HepG2 (cell line): ENCODE data around the gene TFRC. TPM values are rescaled to one million over a fixed set of nuclear protein-coding genes. Genes with fewer than 3 reads are reported as not detected.

Experiments
- ATAC-seq: fragments of 200-7000 bp; cut with Tn5 transposase; 3 replicates; pipeline ENCODE4 v1.9.1; 2020; ENCODE audit warnings: mild to moderate bottlenecking, moderate library complexity
- BruUV-seq: library from RNA; stranded (reverse); fragments of 400-500 nt; replicated peaks from 2 replicates; lab custom pipeline; 2021; lab: Mats Ljungman, UMichigan
- CTCF ChIA-PET: fragments of 300-600 bp; formaldehyde crosslinking; extraction: SDS; loops from one replicate; lab custom pipeline; 2021; ENCODE audit warnings: low total read pairs, inconsistent platforms, low intra/inter-chr PET ratio; lab: Yijun Ruan, JAX
- POLR2A ChIA-PET: fragments of 350-600 bp; sonication (Branson Sonifier 250); formaldehyde crosslinking; loops from one replicate; lab custom pipeline; 2020; ENCODE audit warnings: antibody characterized with exemption, inconsistent platforms; lab: Yijun Ruan, JAX
- DNase-seq: peaks from one replicate; pipeline ENCODE4 v3.0.0-alpha.2; 2015; ENCODE audit warnings: low spot score
- FAIRE-seq: peaks from 3 replicates; lab custom pipeline; 2011; peaks lifted over from hg19 to GRCh38; lab: Jason Lieb, UNC
- H2AFZ ChIP-seq: one replicate; pipeline ENCODE4 v1.6.1; 2011; ENCODE audit warnings: low read length, inconsistent platforms
- H3K27ac ChIP-seq: fragments of 300-600 bp; 3 replicates; pipeline ENCODE4 v1.8.0; 2011; ENCODE audit warnings: mixed run types, mild to moderate bottlenecking, mixed read lengths, low read length, inconsistent platforms; ENCODE audit not compliant: insufficient read depth; ENCODE audit errors: extremely low read length
- H3K27me3 ChIP-seq, 2 experiments: fragments of 200-600 bp in 1 of 2; 2 replicates in 1 of 2; 3 replicates in 1 of 2; pipeline versions ENCODE4 v1.6.0 to v1.8.0; 2011; ENCODE audit warnings: low read length in 2 of 2, mild to moderate bottlenecking in 2 of 2, moderate library complexity in 2 of 2, inconsistent platforms in 1 of 2; ENCODE audit not compliant: insufficient read depth in 2 of 2, control insufficient read depth in 1 of 2
- H3K36me3 ChIP-seq, 2 experiments: fragments of 200-600 bp in 1 of 2; replicated peaks in 1 of 2; 2 replicates in 1 of 2; 3 replicates in 1 of 2; pipeline versions ENCODE4 v1.5.1 to v1.8.0; 2011; ENCODE audit warnings: low read length in 2 of 2, inconsistent platforms in 1 of 2; ENCODE audit not compliant: insufficient read depth in 2 of 2, control insufficient read depth in 1 of 2
- H3K4me1 ChIP-seq: 2 replicates; pipeline ENCODE4 v1.5.1; 2012; ENCODE audit warnings: low read length, inconsistent platforms; ENCODE audit not compliant: insufficient read depth
- H3K4me2 ChIP-seq: 2 replicates; pipeline ENCODE4 v1.6.0; 2011; ENCODE audit warnings: low read depth, low read length, inconsistent platforms
- H3K4me3 ChIP-seq, 3 experiments: fragments of 200-600 bp in 1 of 3; sonication (generic), shearing (Covaris generic) in 1 of 3; replicated peaks in 1 of 3; 2 replicates each; pipeline ENCODE4 v1.5.1; 2011 to 2016; ENCODE audit warnings: low read length in 3 of 3, inconsistent platforms in 2 of 3, low read depth in 2 of 3, mild to moderate bottlenecking in 2 of 3, control low read depth in 1 of 3, mixed read lengths in 1 of 3; ENCODE audit not compliant: insufficient read depth in 1 of 3
- H3K79me2 ChIP-seq: one replicate; pipeline ENCODE4 v1.6.1; 2011; ENCODE audit warnings: low read length, inconsistent platforms; ENCODE audit not compliant: insufficient read depth
- H3K9ac ChIP-seq: 2 replicates; pipeline ENCODE4 v1.6.0; 2011; ENCODE audit warnings: mild to moderate bottlenecking, low read depth, low read length, inconsistent platforms; ENCODE audit not compliant: insufficient read depth
- H3K9me3 ChIP-seq: 2 replicates; pipeline ENCODE4 v1.5.1; 2012; ENCODE audit warnings: mild to moderate bottlenecking, low read length
- H4K20me1 ChIP-seq: 2 replicates; pipeline ENCODE4 v1.6.0; 2011; ENCODE audit warnings: inconsistent platforms, mild to moderate bottlenecking, low read length, moderate library complexity; ENCODE audit not compliant: insufficient read depth
- BCL3 ChIP-seq: sonication (generic); formaldehyde crosslinking; IDR thresholded peaks from 2 replicates; pipeline ENCODE4 v1.5.1; 2020; ENCODE audit warnings: mild to moderate bottlenecking, missing genetic modification reagents, moderate library complexity
- E2F1 ChIP-seq: sonication (generic); formaldehyde crosslinking; IDR thresholded peaks from 2 replicates; pipeline ENCODE4 v1.5.0; 2020; ENCODE audit warnings: missing genetic modification reagents
- KAT8 ChIP-seq: IDR thresholded peaks from 2 replicates; pipeline ENCODE4 v1.6.1; 2016; ENCODE audit warnings: missing genetic modification reagents, missing compliant biosample characterization
- MAZ ChIP-seq, 2 experiments: sonication (generic) in 1 of 2; formaldehyde crosslinking in 1 of 2; IDR thresholded peaks; 2 replicates each; pipeline versions ENCODE4 v1.5.0 to v1.6.1; 2012 to 2020; ENCODE audit warnings: low read depth in 2 of 2, mild to moderate bottlenecking in 2 of 2, borderline replicate concordance in 1 of 2, improper control_type of control experiment in 1 of 2, low read length in 1 of 2, missing genetic modification reagents in 1 of 2, moderate library complexity in 1 of 2
- SALL2 ChIP-seq: sonication (generic); formaldehyde crosslinking; IDR thresholded peaks from 2 replicates; pipeline ENCODE4 v1.8.1; 2023; ENCODE audit warnings: mild to moderate bottlenecking, missing genetic modification reagents, inconsistent platforms
- ZBTB10 ChIP-seq: sonication (generic); formaldehyde crosslinking; IDR thresholded peaks from 2 replicates; pipeline ENCODE4 v1.4.0; 2020; ENCODE audit warnings: missing genetic modification reagents, borderline replicate concordance
- ZNF550 ChIP-seq: sonication (generic); formaldehyde crosslinking; IDR thresholded peaks from 2 replicates; pipeline ENCODE4 v1.4.0; 2020; ENCODE audit warnings: mild to moderate bottlenecking, missing genetic modification reagents, borderline replicate concordance
- ZNF782 ChIP-seq: sonication (generic); formaldehyde crosslinking; IDR thresholded peaks from 2 replicates; pipeline ENCODE4 v1.4.0; 2020; ENCODE audit warnings: missing genetic modification reagents, mild to moderate bottlenecking, borderline replicate concordance
- ZNF841 ChIP-seq: sonication (generic); formaldehyde crosslinking; IDR thresholded peaks from 2 replicates; pipeline ENCODE4 v1.8.1; 2023; ENCODE audit warnings: missing genetic modification reagents, borderline replicate concordance
- ZSCAN31 ChIP-seq: sonication (generic); formaldehyde crosslinking; IDR thresholded peaks from 2 replicates; pipeline ENCODE4 v1.5.0; 2020; ENCODE audit warnings: low read depth, mild to moderate bottlenecking, missing genetic modification reagents
- WGBS: methylation state at CpG from one replicate; pipeline ENCODE4 v1.1.6; 2017; ENCODE audit warnings: low lambda C conversion rate; 5-methylcytosine and 5-hydroxymethylcytosine counted together
- in situ Hi-C: cut with HindIII; loops from 2 replicates; pipeline ENCODE4 v1.10.0; 2017; ENCODE audit warnings: low pct_unique_long_range_greater_than_20kb; ENCODE audit not compliant: extremely low pct_ligation_motif_present
- intact Hi-C: fragments of 100-400 bp; cut with micrococcal nuclease; formaldehyde crosslinking; loops from one replicate; pipeline ENCODE4 v1.10.0; 2022; ENCODE audit not compliant: unreplicated experiment
- polyA plus RNA-seq, 8 experiments: library from polyadenylated mRNA; depleted of rRNA in 3 of 8; stranded (reverse) in 7 of 8; unstranded in 1 of 8; fragments of >200 nt; fragmentation: Illumina TruSeq in 4 of 8; extraction: Trizol in 4 of 8; gene quantifications; 2 replicates each; pipeline versions ENCODE4 v1.2.1 to v1.2.3, GENCODE V29; 2011 to 2016; ENCODE audit warnings: low read depth in 4 of 8, missing spikeins in 1 of 8, mixed read lengths in 1 of 8; ENCODE audit not compliant: insufficient read depth in 1 of 8
- total RNA-seq, 5 experiments: library from RNA; depleted of rRNA; stranded (reverse); fragments of >200 nt; fragmentation: Illumina TruSeq; extraction: Trizol; gene quantifications; 2 replicates each; pipeline ENCODE4 v1.2.3, GENCODE V29; 2016; ENCODE audit warnings: low read depth in 1 of 5

Gene TFRC
- total and polyA plus RNA-seq, 2 of the 13 experiments (the other 11 are each of a cell fraction or from before 2014, with no cell fraction given): 188 to 274 TPM

- H3K27ac ChIP-seq: no peak overlapping the region
- intact Hi-C loops: no loop called here
- H3K36me3 ChIP-seq: no peaks in the 10 kb centered on the region
- no peaks in the 10 kb centered on the region for H3K9me3 ChIP-seq
- H3K9ac ChIP-seq: no peak overlapping the region
- DNase-seq: no peak
- 23% methylated on average over 11 of the region's 15 CpGs for WGBS
- TF ChIP-seq ZSCAN31 (CRISPR knock-in tag) (no peak), ZNF841 (CRISPR knock-in tag) (no peak), KAT8 (CRISPR knock-in tag) (no peak), ZNF782 (no peak), MAZ (IDR thresholded peaks at IDR 0.05; ENCODE audit: borderline replicate concordance, low read depth, low read length) (no peak), MAZ (CRISPR knock-in tag; IDR thresholded peaks at IDR 0.05; ENCODE audit: low read depth) (no peak), SALL2 (CRISPR knock-in tag) (no peak)
- H3K4me1 ChIP-seq: no peaks in the 10 kb centered on the region
- in situ Hi-C loops: no loop called here
- CTCF ChIA-PET: no interaction called here
- no peak overlapping the region for H3K4me2 ChIP-seq
- H3K79me2 ChIP-seq: no peaks in the 10 kb centered on the region
- H2AFZ ChIP-seq: no peak overlapping the region
- no peaks in the 10 kb centered on the region for H4K20me1 ChIP-seq
- no peak overlapping the region for H3K4me3 ChIP-seq
- ATAC-seq: no peak
- peaks cover 0 to 19% of the 10 kb centered on the region in 2 experiments; a peak in 3 of 5 replicates for H3K27me3 ChIP-seq
- BruUV-seq: no TSS peak
- FAIRE-seq: no peak
- POLR2A ChIA-PET: no interaction called here
Measured at GRCh38 chr3:196013587-196014487, 68.1 kb downstream of the TFRC start.

- ATAC-seq (no peak), DNase-seq (no peak), FAIRE-seq (no peak)
- Histone ChIP-seq H3K9ac (no peak overlapping the region), H2AFZ (no peak overlapping the region), H3K27ac (no peak overlapping the region), H3K9me3 (no peaks in the 10 kb centered on the region), H3K4me1 (no peaks in the 10 kb centered on the region; the same call in 1 of the 2 replicates), H3K36me3 (no peaks in the 10 kb centered on the region), H4K20me1 (no peaks in the 10 kb centered on the region), H3K4me3 (no peak overlapping the region), H3K27me3 (peaks cover 0 to 28% of the 10 kb centered on the region in 2 experiments; a peak in 3 of 5 replicates), H3K79me2 (no peaks in the 10 kb centered on the region), H3K4me2 (no peak overlapping the region)
- ChIA-PET CTCF (no interaction called here), POLR2A (no interaction called here)
- in situ Hi-C loops (no loop called here), intact Hi-C loops (no loop called here)
- BruUV-seq: no TSS peak
- 59% methylated on average over 11 of the region's 15 CpGs for WGBS
- no peak for TF ChIP-seq ZBTB10 (CRISPR knock-in tag)
- no peak for TF ChIP-seq BCL3 (CRISPR knock-in tag)
- TF ChIP-seq ZNF550: no peak
- TF ChIP-seq E2F1: no peak
Measured at GRCh38 chr3:196012941-196013476, 68.9 kb downstream of the TFRC start.
